ENCODE results near the gene FBXW8.

The FBXW8 gene

GRCh38 chr12:116924558-116925453 is 14.1 kb downstream of the FBXW8 start:
- Mint-ChIP-seq H3K4me3 (no peak overlapping the region), H3K27me3 (no peaks in the 10 kb centered on the region), H3K27ac (peak overlapping the region; percentile 9), H3K9me3 (no peaks in the 10 kb centered on the region), H3K4me1 (peaks cover 35 to 54% of the 10 kb centered on the region in 2 donors), H3K36me3 (peaks cover 18 to 33% of the 10 kb centered on the region in 2 donors)
- peak; percentile 87 to 89 for ATAC-seq (replicated peaks)
- DNase-seq: no peak

DNA sequence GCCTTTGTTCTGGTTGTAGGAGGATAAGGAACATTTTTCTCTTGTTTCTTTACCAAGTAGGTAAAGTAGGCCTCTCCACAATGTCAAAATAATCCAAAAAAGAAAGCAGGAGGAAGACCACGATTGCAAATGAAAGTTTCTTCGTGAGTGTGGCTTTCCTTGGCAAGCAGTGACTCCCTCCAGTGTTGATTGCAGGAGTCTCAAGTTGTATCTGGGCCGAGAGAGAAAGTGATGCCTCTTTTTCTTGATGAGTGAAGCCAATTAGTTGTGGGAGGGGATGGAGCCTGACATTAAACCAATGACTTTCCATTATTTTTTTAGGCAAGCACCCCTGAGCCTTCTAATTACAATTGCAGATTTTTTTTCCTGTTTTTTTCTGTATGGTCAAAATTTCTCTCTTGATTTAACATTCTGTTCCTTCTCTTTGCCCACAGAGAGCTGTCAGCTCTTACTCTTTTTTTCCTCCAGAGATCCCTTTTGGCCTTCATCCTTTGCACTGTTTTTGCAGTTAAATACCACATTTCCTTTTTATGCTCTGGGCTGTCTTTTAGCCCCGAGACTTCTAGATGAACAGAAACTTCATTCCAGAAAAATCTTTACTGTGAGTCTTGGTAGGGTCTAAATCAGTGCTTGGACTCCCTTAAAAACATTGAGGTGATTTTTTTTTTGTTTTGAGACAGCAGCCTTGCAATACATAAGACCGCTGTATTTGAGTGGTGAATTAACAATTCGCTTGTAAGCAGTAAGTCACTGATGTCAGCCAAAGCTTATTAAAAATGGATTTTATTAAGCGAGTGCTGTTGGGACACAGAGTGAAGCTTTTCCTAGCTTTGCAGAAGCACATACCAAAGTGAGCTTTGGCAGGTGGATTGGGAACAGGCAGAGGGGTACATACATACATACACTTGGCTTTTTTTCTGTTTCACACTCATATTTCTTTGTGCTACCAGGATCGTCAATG is 15.8 kb downstream of the FBXW8 start:
- Mint-ChIP-seq H3K27me3 (no peaks in the 10 kb centered on the region), H3K4me3 (no peak overlapping the region), H3K4me1 (peaks cover 23 to 41% of the 10 kb centered on the region in 2 donors), H3K27ac (no peak overlapping the region), H3K36me3 (peaks cover 22 to 34% of the 10 kb centered on the region in 2 donors), H3K9me3 (no peaks in the 10 kb centered on the region)
- DNase-seq (no peak), ATAC-seq (replicated peaks) (no peak)

GRCh38 chr12:116927244-116927940 is 16.6 kb downstream of the FBXW8 start:
- no peak overlapping the region for H3K4me3 Mint-ChIP-seq
- ATAC-seq (replicated peaks): no peak
- no peaks in the 10 kb centered on the region for H3K27me3 Mint-ChIP-seq
- peaks cover 29 to 42% of the 10 kb centered on the region in 2 donors for H3K36me3 Mint-ChIP-seq
- no peak overlapping the region for H3K27ac Mint-ChIP-seq
- no peak for DNase-seq
- H3K4me1 Mint-ChIP-seq: peaks cover 21 to 39% of the 10 kb centered on the region in 2 donors
- no peaks in the 10 kb centered on the region for H3K9me3 Mint-ChIP-seq

DNA sequence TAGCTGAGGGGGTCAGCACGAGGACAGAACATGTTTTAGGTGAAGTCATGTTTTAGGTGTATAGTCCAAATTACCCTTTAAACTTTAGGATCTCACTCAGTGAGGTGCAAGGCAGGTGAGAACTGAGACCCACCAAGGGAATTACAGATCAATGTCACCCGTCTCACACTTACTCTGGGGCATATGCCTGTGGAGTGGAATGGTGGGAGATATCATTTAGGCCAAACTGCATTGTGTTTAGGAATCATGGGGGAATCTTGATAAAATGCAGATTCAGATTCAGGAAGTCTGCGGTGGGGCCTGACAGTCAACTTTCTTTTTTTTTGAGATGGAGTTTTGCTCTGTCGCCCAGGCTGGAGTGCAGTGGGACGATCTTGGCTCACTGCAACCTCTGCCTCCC is 17.8 kb downstream of the FBXW8 start:
- Mint-ChIP-seq H3K27ac (no peak overlapping the region), H3K27me3 (no peaks in the 10 kb centered on the region), H3K36me3 (peaks cover 29 to 45% of the 10 kb centered on the region in 2 donors), H3K4me3 (no peak overlapping the region), H3K4me1 (peaks cover 19 to 33% of the 10 kb centered on the region in 2 donors), H3K9me3 (no peaks in the 10 kb centered on the region)
- DNase-seq (no peak), ATAC-seq (replicated peaks) (no peak)

DNA sequence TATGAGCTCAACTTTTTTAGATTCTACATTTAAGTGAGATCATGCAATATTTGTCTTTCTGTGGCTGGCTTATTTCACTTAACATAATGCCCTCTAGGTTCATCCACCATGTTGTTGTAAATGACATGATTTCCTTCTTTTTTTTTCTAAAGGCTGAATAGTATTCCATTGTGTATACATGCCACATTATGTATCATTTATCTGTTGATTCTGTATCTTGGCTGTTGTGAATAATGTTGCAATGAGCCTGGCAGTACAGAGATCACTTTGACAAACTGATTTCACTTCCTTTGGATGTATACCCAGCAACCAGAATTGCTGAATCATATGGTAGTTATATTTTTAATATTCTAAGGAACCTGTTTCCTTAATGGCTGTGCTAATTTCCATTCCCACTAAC is 19.1 kb downstream of the FBXW8 start:
- Mint-ChIP-seq H3K36me3 (peaks cover 27 to 52% of the 10 kb centered on the region in 2 donors), H3K4me1 (peaks cover 20 to 32% of the 10 kb centered on the region in 2 donors), H3K27me3 (no peaks in the 10 kb centered on the region), H3K27ac (no peak overlapping the region), H3K9me3 (no peaks in the 10 kb centered on the region), H3K4me3 (no peak overlapping the region)
- ATAC-seq (replicated peaks) (no peak), DNase-seq (no peak)

GRCh38 chr12:116931665-116932064 is 20.9 kb downstream of the FBXW8 start:
- Mint-ChIP-seq H3K4me1 (peaks cover 14 to 24% of the 10 kb centered on the region in 2 donors), H3K4me3 (no peak overlapping the region), H3K9me3 (peaks cover 0 to 1% of the 10 kb centered on the region in 2 donors), H3K27ac (no peak overlapping the region), H3K36me3 (peaks cover 37 to 64% of the 10 kb centered on the region in 2 donors), H3K27me3 (no peaks in the 10 kb centered on the region)
- DNase-seq: no peak
- no peak for ATAC-seq (replicated peaks)

- Mint-ChIP-seq H3K36me3 (peaks cover 39 to 68% of the 10 kb centered on the region in 2 donors), H3K27ac (no peak overlapping the region), H3K4me3 (no peak overlapping the region), H3K27me3 (no peaks in the 10 kb centered on the region), H3K4me1 (peaks cover 16 to 19% of the 10 kb centered on the region in 2 donors), H3K9me3 (peaks cover 0 to 1% of the 10 kb centered on the region in 2 donors)
- DNase-seq (no peak), ATAC-seq (replicated peaks) (no peak)
Observed at GRCh38 chr12:116933091-116933490, 22.3 kb downstream of the FBXW8 start.

DNA sequence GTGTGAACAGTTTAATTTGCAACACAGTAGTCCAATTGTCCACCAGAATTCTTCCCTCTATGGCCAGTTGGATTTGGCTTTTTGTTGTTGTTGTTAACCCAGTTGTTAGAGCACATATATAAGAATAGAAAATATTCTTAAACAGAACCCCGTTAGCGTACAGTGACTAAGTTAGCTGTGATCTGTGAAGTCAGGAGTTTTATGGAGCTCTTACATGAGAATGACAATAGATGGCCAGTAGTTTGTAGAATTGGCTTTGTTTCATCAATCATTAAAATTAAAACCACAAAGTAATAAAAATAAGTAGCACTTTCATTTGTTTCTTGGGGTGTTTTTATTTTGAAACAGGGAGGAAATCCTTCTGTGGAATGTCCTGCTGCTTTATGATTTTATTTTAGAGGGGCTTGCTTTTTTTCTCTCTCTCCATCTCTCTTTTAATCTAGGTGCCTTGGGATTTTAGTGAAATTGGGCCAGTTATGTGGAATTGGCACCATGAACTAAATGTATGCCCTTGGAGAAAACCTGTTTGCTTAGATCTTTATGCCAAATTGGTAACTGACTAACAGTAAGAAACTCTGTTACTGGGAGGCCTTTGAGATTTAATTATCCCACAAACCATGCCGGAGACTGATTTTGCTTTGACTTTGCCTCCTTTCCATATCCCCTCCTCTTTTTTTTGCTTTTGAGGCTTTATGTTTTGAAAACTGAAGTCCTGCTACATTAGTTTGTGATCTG is 22.9 kb downstream of the FBXW8 start:
- no peak overlapping the region for H3K4me3 Mint-ChIP-seq
- H3K4me1 Mint-ChIP-seq: peaks cover 16 to 19% of the 10 kb centered on the region in 2 donors
- peaks cover 34 to 64% of the 10 kb centered on the region in 2 donors for H3K36me3 Mint-ChIP-seq

GRCh38 chr12:116934908-116935705 is 24.4 kb downstream of the FBXW8 start:
- Mint-ChIP-seq H3K36me3 (peaks cover 38 to 59% of the 10 kb centered on the region in 2 donors), H3K4me1 (peaks cover 16 to 22% of the 10 kb centered on the region in 2 donors), H3K4me3 (no peak overlapping the region), H3K9me3 (peaks cover 0 to 1% of the 10 kb centered on the region in 2 donors), H3K27ac (no peak overlapping the region), H3K27me3 (no peaks in the 10 kb centered on the region)
- DNase-seq (no peak), ATAC-seq (replicated peaks) (no peak)

More for the DNA sequence above, 22.9 kb downstream of the FBXW8 start:
- DNase-seq (no peak), ATAC-seq (replicated peaks) (no peak)
- peaks cover 0 to 1% of the 10 kb centered on the region in 2 donors for H3K9me3 Mint-ChIP-seq
- no peak overlapping the region for H3K27ac Mint-ChIP-seq
- H3K27me3 Mint-ChIP-seq: no peaks in the 10 kb centered on the region

DNA sequence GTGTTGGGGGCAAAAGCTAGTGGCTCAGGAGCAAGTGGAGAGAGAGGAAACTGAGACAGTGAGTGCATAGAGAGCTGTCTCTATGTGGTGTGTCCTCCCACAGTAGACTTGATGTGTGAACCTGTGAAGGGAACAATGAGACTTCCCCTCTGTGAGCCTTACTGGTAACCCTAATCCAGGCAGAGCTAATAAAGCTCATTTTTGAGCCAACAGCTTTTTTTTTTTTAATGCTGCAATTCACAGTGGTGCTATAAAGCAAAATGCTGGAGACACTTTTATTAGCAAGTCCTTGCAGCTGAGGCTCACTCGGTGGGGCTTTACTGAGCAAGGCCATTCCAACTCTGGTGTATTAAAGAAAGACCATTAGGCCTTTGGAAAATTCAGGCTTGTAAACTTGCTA is 26.9 kb downstream of the FBXW8 start:
- peaks cover 40 to 62% of the 10 kb centered on the region in 2 donors for H3K36me3 Mint-ChIP-seq

GRCh38 chr12:116939734-116940133 is 29.0 kb downstream of the FBXW8 start:
- no peaks in the 10 kb centered on the region for H3K27me3 Mint-ChIP-seq
- H3K9me3 Mint-ChIP-seq: peaks cover 5 to 10% of the 10 kb centered on the region in 2 donors
- no peak overlapping the region for H3K4me3 Mint-ChIP-seq
- no peak for ATAC-seq (replicated peaks)
- H3K4me1 Mint-ChIP-seq: peaks cover 0 to 13% of the 10 kb centered on the region in 2 donors
- H3K36me3 Mint-ChIP-seq: peaks cover 54 to 64% of the 10 kb centered on the region in 2 donors
- H3K27ac Mint-ChIP-seq: no peak overlapping the region
- no peak for DNase-seq

More for the DNA sequence above, 26.9 kb downstream of the FBXW8 start:
- Mint-ChIP-seq H3K9me3 (peaks cover 3 to 7% of the 10 kb centered on the region in 2 donors), H3K27me3 (no peaks in the 10 kb centered on the region), H3K27ac (no peak overlapping the region), H3K4me3 (no peak overlapping the region), H3K4me1 (peaks cover 5 to 17% of the 10 kb centered on the region in 2 donors)
- DNase-seq (no peak), ATAC-seq (replicated peaks) (no peak)

DNA sequence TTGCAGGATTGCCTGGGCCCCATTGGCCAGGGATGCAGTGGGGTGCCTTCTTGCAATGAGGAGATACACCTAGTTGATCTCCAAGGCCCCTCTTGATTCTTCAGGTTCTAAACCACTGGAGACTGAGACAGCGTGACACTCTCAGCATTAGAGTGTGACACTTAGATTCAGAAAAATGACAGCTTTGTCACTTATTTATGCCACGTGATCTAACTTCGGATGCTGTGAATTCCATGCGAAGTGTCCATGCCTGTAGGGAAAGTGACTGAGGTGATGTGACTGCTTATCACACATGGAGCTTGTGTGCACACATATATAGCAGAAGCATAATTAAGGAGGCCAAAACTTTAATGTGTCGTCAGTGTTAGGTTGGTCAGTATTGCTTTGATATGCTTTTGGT is 30.4 kb downstream of the FBXW8 start:
- peaks cover 52 to 63% of the 10 kb centered on the region in 2 donors for H3K36me3 Mint-ChIP-seq
- DNase-seq (no peak), ATAC-seq (replicated peaks) (no peak)
- H3K27me3 Mint-ChIP-seq: no peaks in the 10 kb centered on the region
- H3K27ac Mint-ChIP-seq: no peak overlapping the region
- H3K4me1 Mint-ChIP-seq: peaks cover 0 to 10% of the 10 kb centered on the region in 2 donors
- H3K9me3 Mint-ChIP-seq: peaks cover 5 to 10% of the 10 kb centered on the region in 2 donors
- H3K4me3 Mint-ChIP-seq: no peak overlapping the region

Measured in stimulated activated naive B cell treated with anti-CD40 and anti-IgM and Interleukin-4, amounts not matched to agents 10 μg/mL and 1 μg/mL and 100 μg/mL, for 72 hours (primary cell).